Hematopoietic multipotent progenitor cell treated with erythropoietin and hydrocortisone succinate and interleukin-3 and kit ligand, for 4 days (in vitro differentiated cells): ENCODE data around the gene AGAP1.

Source experiments
- DNase-seq: peaks from one replicate; pipeline ENCODE4 v3.0.0-alpha.2; 2015

The AGAP1 gene

GRCh38 chr2:235534678-235535422 lies 41.0 kb downstream of the AGAP1 start:
- no peak for DNase-seq

- DNase-seq: no peak
These were observed 41.7 kb downstream of the AGAP1 start for GRCh38 chr2:235535423-235536130.

GRCh38 chr2:235536711-235537110 lies 42.9 kb downstream of the AGAP1 start:
- no peak for DNase-seq

- no peak for DNase-seq
These were observed 43.3 kb downstream of the AGAP1 start for GRCh38 chr2:235537186-235537585.

- DNase-seq: no peak
These were observed 43.7 kb downstream of the AGAP1 start for GRCh38 chr2:235537587-235537986.

GRCh38 chr2:235538144-235538639 lies 44.3 kb downstream of the AGAP1 start:
- no peak for DNase-seq

- no peak for DNase-seq
These were observed 45.1 kb downstream of the AGAP1 start for GRCh38 chr2:235538981-235539380.

GRCh38 chr2:235539773-235540172 lies 45.9 kb downstream of the AGAP1 start:
- DNase-seq: no peak

GRCh38 chr2:235541016-235541415 lies 47.2 kb downstream of the AGAP1 start:
- DNase-seq: no peak

- no peak for DNase-seq
These were observed 48.2 kb downstream of the AGAP1 start for GRCh38 chr2:235541838-235542549.

- no peak for DNase-seq
These were observed 48.9 kb downstream of the AGAP1 start for GRCh38 chr2:235542733-235543127.

GRCh38 chr2:235543128-235543750 lies 49.4 kb downstream of the AGAP1 start:
- DNase-seq: no peak

GRCh38 chr2:235543851-235544688 lies 50.2 kb downstream of the AGAP1 start:
- DNase-seq: no peak

GRCh38 chr2:235544689-235544969 lies 50.8 kb downstream of the AGAP1 start:
- no peak for DNase-seq

- no peak for DNase-seq
These were observed 51.7 kb downstream of the AGAP1 start for GRCh38 chr2:235545339-235546150.

- no peak for DNase-seq
These were observed 52.2 kb downstream of the AGAP1 start for GRCh38 chr2:235546151-235546435.

GRCh38 chr2:235546436-235546835 lies 52.6 kb downstream of the AGAP1 start:
- DNase-seq: no peak

- no peak for DNase-seq
These were observed 56.0 kb downstream of the AGAP1 start for GRCh38 chr2:235549735-235550377.

- DNase-seq: no peak
These were observed 56.5 kb downstream of the AGAP1 start for GRCh38 chr2:235550378-235550760.

GRCh38 chr2:235550946-235551345 lies 57.1 kb downstream of the AGAP1 start:
- no peak for DNase-seq

GRCh38 chr2:235551965-235552364 lies 58.1 kb downstream of the AGAP1 start:
- DNase-seq: peak; percentile 56
